DND-41 (cell line): ENCODE data around the gene RELN.

Experiments used
- ATAC-seq: fragments of 200-7000 bp; cut with Tn5 transposase; 3 replicates; pipeline ENCODE4 v1.9.1; 2021; ENCODE audit warnings: low read depth; ENCODE audit not compliant: insufficient read depth
- DNase-seq: peaks from one replicate; pipeline ENCODE4 v3.0.0-alpha.2; 2020
- H2AFZ ChIP-seq: 2 replicates; pipeline ENCODE4 v1.6.0; 2012; ENCODE audit warnings: low read depth, low read length
- H3K27ac ChIP-seq: 2 replicates; pipeline ENCODE4 v1.5.1; 2012; ENCODE audit warnings: low read length, inconsistent platforms
- H3K27me3 ChIP-seq: fragments of 200-600 bp; sonication (generic); 2 replicates; pipeline ENCODE4 v1.6.0; 2012; ENCODE audit warnings: low read length, mild to moderate bottlenecking, inconsistent platforms; ENCODE audit not compliant: insufficient read depth, poor library complexity
- H3K36me3 ChIP-seq: 2 replicates; pipeline ENCODE4 v1.5.1; 2012; ENCODE audit warnings: low read length, inconsistent platforms; ENCODE audit not compliant: insufficient read depth
- H3K4me1 ChIP-seq: 2 replicates; pipeline ENCODE4 v1.5.1; 2012; ENCODE audit warnings: mild to moderate bottlenecking, low read length; ENCODE audit not compliant: insufficient read depth
- H3K4me2 ChIP-seq: 2 replicates; pipeline ENCODE4 v1.6.0; 2012; ENCODE audit warnings: mild to moderate bottlenecking, moderate library complexity, low read length, inconsistent platforms; ENCODE audit not compliant: insufficient read depth
- H3K4me3 ChIP-seq, 2 experiments: fragments of 200-600 bp in 1 of 2; shearing (Covaris generic) in 1 of 2; 2 replicates each; pipeline ENCODE4 v1.5.1; 2012 to 2016; ENCODE audit warnings: inconsistent platforms in 2 of 2, low read length in 2 of 2, mild to moderate bottlenecking in 2 of 2, low read depth in 1 of 2, moderate library complexity in 1 of 2
- H3K79me2 ChIP-seq: 2 replicates; pipeline ENCODE4 v1.6.0; 2012; ENCODE audit warnings: low read length, inconsistent platforms; ENCODE audit not compliant: insufficient read depth
- H3K9ac ChIP-seq: 2 replicates; pipeline ENCODE4 v1.6.0; 2012; ENCODE audit warnings: low read depth, mild to moderate bottlenecking, inconsistent platforms, low read length, moderate library complexity
- H3K9me3 ChIP-seq: 2 replicates; pipeline ENCODE4 v1.5.1; 2012; ENCODE audit warnings: low read length, moderate library complexity, mild to moderate bottlenecking, inconsistent platforms; ENCODE audit not compliant: insufficient read depth, severe bottlenecking
- H4K20me1 ChIP-seq: 2 replicates; pipeline ENCODE4 v1.6.0; 2012; ENCODE audit warnings: low read length; ENCODE audit not compliant: insufficient read depth
- EZH2 ChIP-seq: IDR thresholded peaks from 3 replicates; pipeline ENCODE4 v1.6.1; 2012; ENCODE audit warnings: borderline replicate concordance, low read depth, mild to moderate bottlenecking, moderate library complexity, low read length, inconsistent platforms; ENCODE audit not compliant: severe bottlenecking
- TF ChIP-seq, protein P1 (sequence below): IDR thresholded peaks from 2 replicates; pipeline ENCODE4 v1.5.1; 2012; ENCODE audit warnings: borderline replicate concordance, low read length, moderate library complexity, mild to moderate bottlenecking; ENCODE audit not compliant: poor library complexity, severe bottlenecking; ENCODE audit errors: extremely low read depth

RELN gene

DNA sequence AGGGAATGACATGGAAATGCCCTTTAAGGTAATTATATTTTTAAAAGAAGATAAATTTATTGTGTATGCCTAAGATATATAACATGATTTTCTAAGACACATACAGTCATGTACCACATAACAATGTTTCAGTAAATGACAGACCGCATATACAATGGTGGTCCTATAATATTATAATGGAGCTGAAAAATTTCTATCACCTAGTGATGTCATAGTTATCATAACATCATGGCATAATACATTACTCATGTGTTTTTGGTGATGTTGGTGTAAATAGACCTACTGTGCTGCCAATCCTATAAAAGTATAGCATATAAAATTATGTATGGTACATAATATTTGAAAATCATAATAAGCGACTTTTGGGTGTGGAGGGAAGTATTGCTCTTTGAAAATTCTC, 306.1 kb downstream of the RELN start:
- H3K9ac ChIP-seq: no peak overlapping the region
- DNase-seq (no peak), ATAC-seq (no peak)
- peaks cover 7% of the 10 kb centered on the region for H3K27me3 ChIP-seq
- H3K4me2 ChIP-seq: no peak overlapping the region
- TF ChIP-seq EZH2: no peak
- TF ChIP-seq, protein P1, sequence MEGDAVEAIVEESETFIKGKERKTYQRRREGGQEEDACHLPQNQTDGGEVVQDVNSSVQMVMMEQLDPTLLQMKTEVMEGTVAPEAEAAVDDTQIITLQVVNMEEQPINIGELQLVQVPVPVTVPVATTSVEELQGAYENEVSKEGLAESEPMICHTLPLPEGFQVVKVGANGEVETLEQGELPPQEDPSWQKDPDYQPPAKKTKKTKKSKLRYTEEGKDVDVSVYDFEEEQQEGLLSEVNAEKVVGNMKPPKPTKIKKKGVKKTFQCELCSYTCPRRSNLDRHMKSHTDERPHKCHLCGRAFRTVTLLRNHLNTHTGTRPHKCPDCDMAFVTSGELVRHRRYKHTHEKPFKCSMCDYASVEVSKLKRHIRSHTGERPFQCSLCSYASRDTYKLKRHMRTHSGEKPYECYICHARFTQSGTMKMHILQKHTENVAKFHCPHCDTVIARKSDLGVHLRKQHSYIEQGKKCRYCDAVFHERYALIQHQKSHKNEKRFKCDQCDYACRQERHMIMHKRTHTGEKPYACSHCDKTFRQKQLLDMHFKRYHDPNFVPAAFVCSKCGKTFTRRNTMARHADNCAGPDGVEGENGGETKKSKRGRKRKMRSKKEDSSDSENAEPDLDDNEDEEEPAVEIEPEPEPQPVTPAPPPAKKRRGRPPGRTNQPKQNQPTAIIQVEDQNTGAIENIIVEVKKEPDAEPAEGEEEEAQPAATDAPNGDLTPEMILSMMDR: no peak
- no peaks in the 10 kb centered on the region for H4K20me1 ChIP-seq
- H3K4me1 ChIP-seq: no peaks in the 10 kb centered on the region
- H3K36me3 ChIP-seq: no peaks in the 10 kb centered on the region
- H3K9me3 ChIP-seq: no peaks in the 10 kb centered on the region
- H3K4me3 ChIP-seq: no peak overlapping the region
- no peaks in the 10 kb centered on the region for H3K79me2 ChIP-seq
- no peak overlapping the region for H3K27ac ChIP-seq
- H2AFZ ChIP-seq: no peak overlapping the region

DNA sequence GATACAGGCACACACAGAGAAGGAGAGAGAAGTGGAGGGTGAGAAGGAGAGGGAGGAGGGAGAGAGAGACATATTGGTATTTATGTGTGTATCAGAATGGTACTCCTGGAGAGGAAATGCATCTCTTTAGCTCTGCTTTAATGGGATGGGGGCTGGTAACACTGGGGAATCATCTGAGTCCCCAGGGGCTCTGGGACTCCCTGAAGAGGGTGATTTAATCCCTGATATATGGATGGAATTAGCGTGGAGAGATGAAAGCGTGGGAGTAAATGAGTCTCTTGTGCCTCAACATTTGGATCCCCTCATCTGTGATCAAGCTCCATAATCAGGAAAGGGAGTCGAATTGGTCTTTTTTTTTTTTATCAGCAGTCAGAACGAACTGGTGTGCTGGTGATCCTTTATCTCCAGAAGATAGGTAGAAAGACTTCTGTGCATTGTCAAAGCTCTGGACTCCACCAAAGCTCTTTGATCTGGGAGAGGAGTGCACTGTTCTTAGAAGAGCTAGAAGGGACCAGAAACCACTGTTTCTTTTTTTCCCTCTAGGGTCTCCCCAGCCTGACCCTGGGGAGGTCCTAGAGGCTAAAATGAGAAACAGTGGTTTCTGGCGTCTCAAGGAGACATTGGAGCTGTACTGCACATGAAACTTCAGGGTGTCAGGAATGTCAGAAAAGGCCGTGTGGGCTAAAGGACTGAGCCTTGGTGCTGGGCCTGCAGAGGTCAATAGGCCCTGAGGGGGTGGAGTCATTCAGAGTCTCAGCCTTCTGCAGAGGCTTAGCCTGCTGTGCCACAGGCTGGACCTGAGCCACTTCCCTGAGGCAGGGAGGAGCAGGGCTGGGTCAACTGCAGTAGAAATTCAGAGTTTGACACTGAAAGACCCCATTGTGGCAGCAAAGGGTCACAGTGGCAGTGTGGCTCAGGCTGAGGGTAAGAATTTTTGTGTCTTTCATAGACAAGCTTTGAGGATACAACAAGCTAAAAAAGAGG, 309.0 kb downstream of the RELN start:
- no peak for ATAC-seq
- H3K27ac ChIP-seq: no peak overlapping the region
- H3K4me3 ChIP-seq: no peak overlapping the region
- no peak overlapping the region for H3K9ac ChIP-seq
- H3K4me1 ChIP-seq: no peaks in the 10 kb centered on the region
- H4K20me1 ChIP-seq: no peaks in the 10 kb centered on the region
- no peak overlapping the region for H3K4me2 ChIP-seq
- H3K79me2 ChIP-seq: no peaks in the 10 kb centered on the region
- H3K27me3 ChIP-seq: peaks cover 4% of the 10 kb centered on the region
- no peaks in the 10 kb centered on the region for H3K36me3 ChIP-seq
- no peaks in the 10 kb centered on the region for H3K9me3 ChIP-seq
- H2AFZ ChIP-seq: no peak overlapping the region
- TF ChIP-seq EZH2: no peak
- TF ChIP-seq, protein P1: no peak
- DNase-seq: no peak

DNA sequence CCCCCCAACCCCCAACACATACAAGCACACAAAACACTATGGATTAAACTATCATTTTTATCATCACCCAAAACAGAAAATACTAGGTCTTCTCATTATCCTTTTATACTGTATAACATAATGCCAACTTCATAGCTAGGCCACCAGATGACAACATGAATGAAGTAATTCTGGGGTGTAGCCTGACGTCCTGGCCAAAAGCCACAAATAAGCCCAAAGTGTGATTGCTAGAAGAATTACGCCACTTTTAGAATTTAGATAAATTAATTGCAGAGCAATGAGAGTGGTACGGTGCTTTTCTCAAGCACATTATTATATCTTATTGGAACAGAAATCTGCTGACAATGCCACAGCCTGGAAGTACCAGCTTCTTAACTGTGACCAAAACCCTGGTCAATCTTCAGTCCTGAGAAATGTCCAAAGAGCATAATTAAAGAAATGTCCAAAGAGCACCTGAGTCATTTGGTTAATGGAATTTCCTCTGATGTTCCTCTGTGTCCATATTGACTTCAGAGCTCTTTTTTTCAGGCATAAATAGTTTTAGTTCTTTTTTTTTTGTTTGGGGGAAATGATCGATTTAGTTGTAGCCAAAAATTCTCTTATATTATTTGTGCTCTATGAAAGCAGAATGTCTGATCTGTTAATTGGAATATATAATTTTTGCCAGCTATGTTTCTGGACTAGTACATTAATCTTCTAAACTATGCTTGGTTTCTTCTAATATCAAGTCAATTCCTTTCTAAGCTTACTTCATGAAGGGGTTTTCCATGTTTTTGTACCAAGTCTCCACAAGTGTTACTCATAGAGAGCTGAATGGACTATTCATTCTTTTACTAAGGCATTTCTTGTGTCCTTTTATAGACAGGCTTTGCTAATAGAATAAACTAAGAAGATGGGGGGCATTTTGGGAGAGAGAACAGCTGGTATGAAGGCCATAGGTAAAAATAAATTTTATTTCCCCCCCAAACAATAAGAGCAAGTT, 310.0 kb downstream of the RELN start:
- H3K79me2 ChIP-seq: no peaks in the 10 kb centered on the region
- H3K27me3 ChIP-seq: peaks cover 4% of the 10 kb centered on the region
- no peaks in the 10 kb centered on the region for H3K4me1 ChIP-seq
- no peaks in the 10 kb centered on the region for H4K20me1 ChIP-seq
- no peak overlapping the region for H2AFZ ChIP-seq
- TF ChIP-seq, protein P1: no peak
- no peak for TF ChIP-seq EZH2
- no peaks in the 10 kb centered on the region for H3K36me3 ChIP-seq
- no peak for DNase-seq
- H3K4me2 ChIP-seq: no peak overlapping the region
- ATAC-seq: no peak
- no peaks in the 10 kb centered on the region for H3K9me3 ChIP-seq
- no peak overlapping the region for H3K27ac ChIP-seq
- no peak overlapping the region for H3K4me3 ChIP-seq
- H3K9ac ChIP-seq: no peak overlapping the region
